Neural cell (in vitro differentiated cells): ENCODE data around the gene GNPAT. TPM values are rescaled to one million over a fixed set of nuclear protein-coding genes. Genes with fewer than 3 reads are reported as not detected.

ENCODE experiments used
- H2AFZ ChIP-seq: fragments of 200-600, 300-800 bp; sonication (generic), shearing (Covaris generic); 2 replicates; pipeline ENCODE4 v1.6.0; 2014; ENCODE audit warnings: low read depth, mild to moderate bottlenecking, antibody characterized with exemption, low read length, moderate library complexity
- H3F3A ChIP-seq: fragments of 200-600 bp; shearing (Covaris generic); 2 replicates; pipeline ENCODE4 v1.6.1; 2016; ENCODE audit warnings: mild to moderate bottlenecking, moderate library complexity, mixed read lengths, antibody characterized with exemption, low read length; ENCODE audit not compliant: insufficient read depth, poor library complexity, severe bottlenecking
- H3K27ac ChIP-seq: fragments of 200-600, 300-800 bp; sonication (generic), shearing (Covaris generic); 2 replicates; pipeline ENCODE4 v1.5.1; 2014; ENCODE audit warnings: mild to moderate bottlenecking, low read length, moderate library complexity
- H3K27me3 ChIP-seq: fragments of 300-800, 200-600 bp; sonication (generic), shearing (Covaris generic); 2 replicates; pipeline ENCODE4 v1.6.0; 2014; ENCODE audit warnings: mild to moderate bottlenecking, low read depth, low read length, moderate library complexity; ENCODE audit not compliant: insufficient read depth
- H3K36me3 ChIP-seq: fragments of 300-800, 200-600 bp; sonication (generic), shearing (Covaris generic); 2 replicates; pipeline ENCODE4 v1.5.1; 2014; ENCODE audit warnings: mild to moderate bottlenecking, antibody characterized with exemption, low read length, moderate library complexity; ENCODE audit not compliant: insufficient read depth
- H3K4me2 ChIP-seq: fragments of 300-800, 200-600 bp; sonication (generic), shearing (Covaris generic); 2 replicates; pipeline ENCODE4 v1.6.0; 2014; ENCODE audit warnings: mild to moderate bottlenecking, low read length
- H3K4me3 ChIP-seq: fragments of 300-800, 200-600 bp; sonication (generic), shearing (Covaris generic); 2 replicates; pipeline ENCODE4 v1.5.1; 2014; ENCODE audit warnings: mild to moderate bottlenecking, low read length, moderate library complexity
- H3K79me2 ChIP-seq: fragments of 200-600 bp; shearing (Covaris generic); replicated peaks from 2 replicates; pipeline ENCODE4 v1.6.0; 2014; ENCODE audit warnings: mild to moderate bottlenecking, low read length, moderate library complexity; ENCODE audit not compliant: insufficient read depth
- H3K9ac ChIP-seq: fragments of 300-800, 200-600 bp; sonication (generic), shearing (Covaris generic); 2 replicates; pipeline ENCODE4 v1.6.1; 2016; ENCODE audit warnings: mild to moderate bottlenecking, low read length, mixed read lengths
- H3K9me2 ChIP-seq: fragments of 200-600 bp; shearing (Covaris generic); 2 replicates; pipeline ENCODE4 v1.6.1; 2016; ENCODE audit warnings: mild to moderate bottlenecking, low read length, mixed read lengths; ENCODE audit not compliant: insufficient read depth
- H3K9me3 ChIP-seq: fragments of 200-600, 300-800 bp; sonication (generic), shearing (Covaris generic); 2 replicates; pipeline ENCODE4 v1.6.1; 2016; ENCODE audit warnings: mild to moderate bottlenecking, mixed run types, low read length, moderate library complexity, mixed read lengths
- H4K20me1 ChIP-seq: fragments of 200-600 bp; shearing (Covaris generic); 2 replicates; pipeline ENCODE4 v1.6.1; 2016; ENCODE audit warnings: mild to moderate bottlenecking, mixed run types; ENCODE audit not compliant: insufficient read depth
- EP300 ChIP-seq: fragments of 450-650 bp; conservative IDR thresholded peaks from 2 replicates; pipeline ENCODE4 v1.6.1; 2014; ENCODE audit warnings: antibody characterized with exemption, mild to moderate bottlenecking, moderate library complexity; ENCODE audit not compliant: poor library complexity, severe bottlenecking
- EZH2 ChIP-seq: fragments of 200-600, 300-800 bp; shearing (Covaris generic), sonication (generic); IDR thresholded peaks from 2 replicates; pipeline ENCODE4 v1.6.1; 2014; ENCODE audit warnings: antibody characterized with exemption, low read length, borderline replicate concordance, mild to moderate bottlenecking; ENCODE audit not compliant: insufficient read depth, poor library complexity, severe bottlenecking
- MXI1 ChIP-seq: fragments of 450-650 bp; conservative IDR thresholded peaks from 2 replicates; pipeline ENCODE4 v1.6.1; 2014; ENCODE audit warnings: antibody characterized with exemption, mild to moderate bottlenecking; ENCODE audit not compliant: poor library complexity, severe bottlenecking
- POLR2AphosphoS5 ChIP-seq: IDR thresholded peaks from 2 replicates; pipeline ENCODE4 v1.6.1; 2012
- RAD21 ChIP-seq: fragments of 450-650 bp; conservative IDR thresholded peaks from 2 replicates; pipeline ENCODE4 v1.6.1; 2014; ENCODE audit warnings: antibody characterized with exemption, mild to moderate bottlenecking, moderate library complexity
- SMC3 ChIP-seq: fragments of 450-650 bp; conservative IDR thresholded peaks from 2 replicates; pipeline ENCODE4 v1.6.1; 2014; ENCODE audit warnings: antibody characterized with exemption, mild to moderate bottlenecking, moderate library complexity; ENCODE audit not compliant: poor library complexity
- TAF1 ChIP-seq: IDR thresholded peaks from 2 replicates; pipeline ENCODE4 v1.6.1; 2012; ENCODE audit warnings: low read depth
- polyA minus RNA-seq: library from RNA; depleted of rRNA, polyadenylated mRNA; stranded (reverse); fragments of >200 nt; gene quantifications from 2 replicates; pipeline ENCODE4 v1.2.3, GENCODE V29; 2014
- polyA plus RNA-seq: library from polyadenylated mRNA; depleted of rRNA; stranded (reverse); fragments of >200 nt; gene quantifications from 2 replicates; pipeline ENCODE4 v1.2.3, GENCODE V29; 2014
- TF ChIP-seq, protein P1 (sequence below): fragments of 450-650 bp; IDR thresholded peaks from 2 replicates; pipeline ENCODE4 v1.5.1; 2014; ENCODE audit warnings: antibody characterized with exemption, mild to moderate bottlenecking, moderate library complexity; ENCODE audit not compliant: poor library complexity, severe bottlenecking
- TF ChIP-seq, protein P2 (sequence below): IDR thresholded peaks from 2 replicates; pipeline ENCODE4 v1.6.1; 2012; ENCODE audit warnings: borderline replicate concordance

GNPAT gene
- polyA plus RNA-seq (50.8 and 58.6 TPM in 2 replicates), polyA minus RNA-seq (56.0 and 56.5 TPM in 2 replicates)

DNA sequence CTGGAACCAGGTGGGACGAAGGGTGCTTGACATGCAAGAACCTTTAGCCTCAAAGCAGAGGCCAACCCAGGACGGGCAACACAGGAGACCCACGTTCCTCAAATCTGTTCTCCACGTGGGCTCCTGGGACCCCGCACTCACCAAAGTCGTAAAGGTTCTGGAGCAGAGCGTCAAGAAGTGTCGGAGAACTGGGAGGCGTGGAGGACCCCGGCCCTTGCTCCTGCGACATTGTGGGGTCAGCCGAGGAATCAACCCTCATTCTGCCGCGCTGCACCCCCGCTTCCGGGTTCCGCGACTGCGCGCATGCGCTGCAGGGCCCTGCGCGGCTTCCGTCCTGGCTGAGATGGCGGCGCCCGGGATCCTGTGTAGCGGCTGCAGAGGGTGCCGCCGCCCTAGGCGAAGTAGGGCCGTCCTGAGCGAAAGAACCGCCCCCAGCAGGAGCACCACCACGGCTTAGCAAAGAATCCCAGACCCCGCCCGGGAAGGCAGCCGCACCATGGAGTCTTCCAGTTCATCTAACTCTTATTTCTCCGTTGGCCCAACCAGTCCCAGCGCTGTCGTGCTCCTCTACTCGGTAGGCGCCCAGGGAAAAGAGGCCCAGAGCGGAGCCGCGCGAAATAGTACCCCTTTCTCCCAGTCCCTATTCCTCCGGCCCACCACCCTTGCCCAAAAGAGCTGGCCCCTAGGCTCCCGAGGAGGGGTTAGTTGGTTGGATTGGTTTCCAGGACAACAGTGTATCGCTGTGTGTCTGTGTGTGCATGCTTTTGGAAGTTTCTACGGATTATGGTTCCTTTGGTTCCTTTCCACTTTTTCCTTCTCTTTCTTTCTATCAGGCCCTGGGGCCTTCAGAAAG, at the start of gene GNPAT:
Gene GNPAT, plus strand, starts transcription at position 330 of the 853 bp plus-strand sequence. Its CDS starts 167 bp downstream, at position 497.
- H2AFZ ChIP-seq = peak within 1 kb of the TSS; percentile 92
- no peaks in the 10 kb centered on the region for H3K9me3 ChIP-seq
- TF ChIP-seq EP300 (no peak), TAF1 (peak; percentile 94), RAD21 (peak; percentile 39), MXI1 (peak; percentile 96), POLR2AphosphoS5 (peak; percentile 85), SMC3 (peak; percentile 51), EZH2 (no peak)
- TF ChIP-seq, protein P1, sequence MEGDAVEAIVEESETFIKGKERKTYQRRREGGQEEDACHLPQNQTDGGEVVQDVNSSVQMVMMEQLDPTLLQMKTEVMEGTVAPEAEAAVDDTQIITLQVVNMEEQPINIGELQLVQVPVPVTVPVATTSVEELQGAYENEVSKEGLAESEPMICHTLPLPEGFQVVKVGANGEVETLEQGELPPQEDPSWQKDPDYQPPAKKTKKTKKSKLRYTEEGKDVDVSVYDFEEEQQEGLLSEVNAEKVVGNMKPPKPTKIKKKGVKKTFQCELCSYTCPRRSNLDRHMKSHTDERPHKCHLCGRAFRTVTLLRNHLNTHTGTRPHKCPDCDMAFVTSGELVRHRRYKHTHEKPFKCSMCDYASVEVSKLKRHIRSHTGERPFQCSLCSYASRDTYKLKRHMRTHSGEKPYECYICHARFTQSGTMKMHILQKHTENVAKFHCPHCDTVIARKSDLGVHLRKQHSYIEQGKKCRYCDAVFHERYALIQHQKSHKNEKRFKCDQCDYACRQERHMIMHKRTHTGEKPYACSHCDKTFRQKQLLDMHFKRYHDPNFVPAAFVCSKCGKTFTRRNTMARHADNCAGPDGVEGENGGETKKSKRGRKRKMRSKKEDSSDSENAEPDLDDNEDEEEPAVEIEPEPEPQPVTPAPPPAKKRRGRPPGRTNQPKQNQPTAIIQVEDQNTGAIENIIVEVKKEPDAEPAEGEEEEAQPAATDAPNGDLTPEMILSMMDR = peak; percentile 30
- TF ChIP-seq, protein P2, sequence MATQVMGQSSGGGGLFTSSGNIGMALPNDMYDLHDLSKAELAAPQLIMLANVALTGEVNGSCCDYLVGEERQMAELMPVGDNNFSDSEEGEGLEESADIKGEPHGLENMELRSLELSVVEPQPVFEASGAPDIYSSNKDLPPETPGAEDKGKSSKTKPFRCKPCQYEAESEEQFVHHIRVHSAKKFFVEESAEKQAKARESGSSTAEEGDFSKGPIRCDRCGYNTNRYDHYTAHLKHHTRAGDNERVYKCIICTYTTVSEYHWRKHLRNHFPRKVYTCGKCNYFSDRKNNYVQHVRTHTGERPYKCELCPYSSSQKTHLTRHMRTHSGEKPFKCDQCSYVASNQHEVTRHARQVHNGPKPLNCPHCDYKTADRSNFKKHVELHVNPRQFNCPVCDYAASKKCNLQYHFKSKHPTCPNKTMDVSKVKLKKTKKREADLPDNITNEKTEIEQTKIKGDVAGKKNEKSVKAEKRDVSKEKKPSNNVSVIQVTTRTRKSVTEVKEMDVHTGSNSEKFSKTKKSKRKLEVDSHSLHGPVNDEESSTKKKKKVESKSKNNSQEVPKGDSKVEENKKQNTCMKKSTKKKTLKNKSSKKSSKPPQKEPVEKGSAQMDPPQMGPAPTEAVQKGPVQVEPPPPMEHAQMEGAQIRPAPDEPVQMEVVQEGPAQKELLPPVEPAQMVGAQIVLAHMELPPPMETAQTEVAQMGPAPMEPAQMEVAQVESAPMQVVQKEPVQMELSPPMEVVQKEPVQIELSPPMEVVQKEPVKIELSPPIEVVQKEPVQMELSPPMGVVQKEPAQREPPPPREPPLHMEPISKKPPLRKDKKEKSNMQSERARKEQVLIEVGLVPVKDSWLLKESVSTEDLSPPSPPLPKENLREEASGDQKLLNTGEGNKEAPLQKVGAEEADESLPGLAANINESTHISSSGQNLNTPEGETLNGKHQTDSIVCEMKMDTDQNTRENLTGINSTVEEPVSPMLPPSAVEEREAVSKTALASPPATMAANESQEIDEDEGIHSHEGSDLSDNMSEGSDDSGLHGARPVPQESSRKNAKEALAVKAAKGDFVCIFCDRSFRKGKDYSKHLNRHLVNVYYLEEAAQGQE = peak; percentile 70
- H3K4me3 ChIP-seq = peak within 1 kb of the TSS; percentile 94
- H3K9me2 ChIP-seq = no peaks in the 10 kb centered on the region
- peaks cover 37% of the 10 kb centered on the region for H3K79me2 ChIP-seq
- H3F3A ChIP-seq = no peaks in the 10 kb centered on the region
- H3K27ac ChIP-seq = peak within 1 kb of the TSS; percentile 57
- H4K20me1 ChIP-seq = no peaks in the 10 kb centered on the region
- peaks cover 5% of the 10 kb centered on the region for H3K36me3 ChIP-seq
- H3K27me3 ChIP-seq = no peaks in the 10 kb centered on the region
- H3K9ac ChIP-seq = peak within 1 kb of the TSS; percentile 77
- peak within 1 kb of the TSS; percentile 98 for H3K4me2 ChIP-seq

DNA sequence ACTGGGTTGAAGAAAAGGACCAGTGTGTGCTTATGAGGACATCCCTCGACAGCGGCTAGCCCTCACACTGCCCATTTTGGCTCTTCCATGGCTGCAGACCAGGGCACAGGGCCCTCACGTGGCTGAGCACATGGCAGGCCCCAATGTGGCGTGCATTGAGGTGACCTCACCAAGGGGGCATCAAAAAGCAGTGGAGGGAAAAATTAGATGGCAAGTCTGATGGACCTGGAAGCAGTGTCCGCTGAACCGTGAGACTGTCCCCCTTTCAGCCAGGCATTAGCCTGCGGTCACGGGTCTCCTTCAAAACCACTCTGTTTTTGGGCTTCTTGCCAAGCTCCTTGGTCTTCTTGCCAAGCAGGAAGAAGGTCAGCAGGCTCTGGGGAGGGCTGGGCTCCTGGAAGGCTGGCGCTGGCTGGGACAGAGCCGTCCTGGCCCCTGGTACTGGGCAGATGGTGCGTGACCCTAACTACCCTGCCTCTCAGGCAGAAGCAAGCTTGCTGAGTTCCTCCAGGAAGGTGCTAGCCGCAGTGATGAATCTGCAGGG, 48.3 kb upstream of the GNPAT start:
- Histone ChIP-seq H2AFZ (no peak overlapping the region), H3K4me3 (no peak overlapping the region), H3K9ac (no peak overlapping the region), H3K27ac (no peak overlapping the region), H4K20me1 (no peaks in the 10 kb centered on the region), H3K4me2 (no peak overlapping the region), H3K9me2 (no peaks in the 10 kb centered on the region), H3K9me3 (no peaks in the 10 kb centered on the region), H3K36me3 (no peaks in the 10 kb centered on the region), H3F3A (no peaks in the 10 kb centered on the region), H3K79me2 (no peaks in the 10 kb centered on the region), H3K27me3 (no peaks in the 10 kb centered on the region)
- TF ChIP-seq, protein P2 = no peak
- no peak for TF ChIP-seq EP300
- TF ChIP-seq EZH2 = no peak
- no peak for TF ChIP-seq RAD21
- TF ChIP-seq, protein P1 = no peak
- no peak for TF ChIP-seq MXI1
- TF ChIP-seq TAF1 = no peak
- no peak for TF ChIP-seq SMC3
- TF ChIP-seq POLR2AphosphoS5 = no peak
